Measurements from ENCODE around the gene ICAM4. TPM values are rescaled to one million over a fixed set of nuclear protein-coding genes. Genes with fewer than 3 reads are reported as not detected.

Gene ICAM4
- total and polyA plus RNA-seq, 2 of the 13 experiments (the other 11 are each of a cell fraction or from before 2014, with no cell fraction given), result 2.9 to 4.0 TPM

GRCh38 chr19:10332965-10333757 is 46.4 kb downstream of the ICAM4 start, which contains the start of gene RAVER1 (continued):
- TF ChIP-seq CSRNP2 (CRISPR knock-in tag; conservative IDR thresholded peaks at IDR 0.05; ENCODE audit: low read depth) (0 out of 2 replicates have a peak, but pooled peaks have one; percentile 33), ZNF772 (CRISPR knock-in tag; IDR thresholded peaks at IDR 0.05) (peak; percentile 95), CBX5 (CRISPR knock-in tag; IDR thresholded peaks at IDR 0.05; ENCODE audit: borderline replicate concordance) (no peak), ZNF317 (CRISPR knock-in tag; IDR thresholded peaks at IDR 0.05) (0 out of 2 replicates have a peak, but pooled peaks have one; percentile 21), GTF2F1 (IDR thresholded peaks at IDR 0.05; ENCODE audit: low read length) (no peak), ADNP (CRISPR knock-in tag; IDR thresholded peaks at IDR 0.05) (no peak), KDM5B (CRISPR knock-in tag; IDR thresholded peaks at IDR 0.05; ENCODE audit: borderline replicate concordance) (peak; percentile 52; the same call in 1 of the 2 replicates), CCAR2 (optimal IDR thresholded peaks at IDR 0.05; ENCODE audit: low read depth, low read length) (no peak), ZNF264 (CRISPR knock-in tag; IDR thresholded peaks at IDR 0.05) (no peak), IRF9 (CRISPR knock-in tag; IDR thresholded peaks at IDR 0.05; ENCODE audit: borderline replicate concordance) (peak; percentile 50; the same call in 1 of the 2 replicates), SP5 (CRISPR knock-in tag; IDR thresholded peaks at IDR 0.05; ENCODE audit: borderline replicate concordance, low read depth) (no peak), RAD51 (IDR thresholded peaks at IDR 0.05; ENCODE audit: borderline replicate concordance) (no peak), MAFG (CRISPR knock-in tag; IDR thresholded peaks at IDR 0.05) (no peak), ATF6 (CRISPR knock-in tag; conservative IDR thresholded peaks at IDR 0.05) (no peak), SATB2 (CRISPR knock-in tag; IDR thresholded peaks at IDR 0.05) (no peak), GATAD1 (CRISPR knock-in tag; IDR thresholded peaks at IDR 0.05) (peak; percentile 92), EED (CRISPR knock-in tag; IDR thresholded peaks at IDR 0.05) (0 out of 2 replicates have a peak, but pooled peaks have one; percentile 9)
- TF ChIP-seq, protein P1, sequence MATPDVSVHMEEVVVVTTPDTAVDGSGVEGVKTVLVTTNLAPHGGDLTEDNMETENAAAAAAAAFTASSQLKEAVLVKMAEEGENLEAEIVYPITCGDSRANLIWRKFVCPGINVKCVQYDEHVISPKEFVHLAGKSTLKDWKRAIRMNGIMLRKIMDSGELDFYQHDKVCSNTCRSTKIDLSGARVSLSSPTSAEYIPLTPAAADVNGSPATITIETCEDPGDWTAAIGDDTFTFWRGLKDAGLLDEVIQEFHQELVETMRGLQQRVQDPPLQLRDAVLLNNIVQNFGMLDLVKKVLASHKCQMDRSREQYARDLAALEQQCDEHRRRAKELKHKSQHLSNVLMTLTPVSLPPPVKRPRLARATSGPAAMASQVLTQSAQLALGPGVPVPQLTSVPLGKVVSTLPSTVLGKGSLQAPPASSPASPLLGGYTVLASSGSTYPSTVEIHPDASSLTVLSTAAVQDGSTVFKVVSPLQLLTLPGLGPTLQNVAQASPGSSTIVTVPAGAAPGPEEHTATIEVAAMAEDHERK (CRISPR knock-in tag; IDR thresholded peaks at IDR 0.05; ENCODE audit: low read depth), result peak; percentile 36; the same call in 1 of the 2 replicates
- TF ChIP-seq, protein P2, sequence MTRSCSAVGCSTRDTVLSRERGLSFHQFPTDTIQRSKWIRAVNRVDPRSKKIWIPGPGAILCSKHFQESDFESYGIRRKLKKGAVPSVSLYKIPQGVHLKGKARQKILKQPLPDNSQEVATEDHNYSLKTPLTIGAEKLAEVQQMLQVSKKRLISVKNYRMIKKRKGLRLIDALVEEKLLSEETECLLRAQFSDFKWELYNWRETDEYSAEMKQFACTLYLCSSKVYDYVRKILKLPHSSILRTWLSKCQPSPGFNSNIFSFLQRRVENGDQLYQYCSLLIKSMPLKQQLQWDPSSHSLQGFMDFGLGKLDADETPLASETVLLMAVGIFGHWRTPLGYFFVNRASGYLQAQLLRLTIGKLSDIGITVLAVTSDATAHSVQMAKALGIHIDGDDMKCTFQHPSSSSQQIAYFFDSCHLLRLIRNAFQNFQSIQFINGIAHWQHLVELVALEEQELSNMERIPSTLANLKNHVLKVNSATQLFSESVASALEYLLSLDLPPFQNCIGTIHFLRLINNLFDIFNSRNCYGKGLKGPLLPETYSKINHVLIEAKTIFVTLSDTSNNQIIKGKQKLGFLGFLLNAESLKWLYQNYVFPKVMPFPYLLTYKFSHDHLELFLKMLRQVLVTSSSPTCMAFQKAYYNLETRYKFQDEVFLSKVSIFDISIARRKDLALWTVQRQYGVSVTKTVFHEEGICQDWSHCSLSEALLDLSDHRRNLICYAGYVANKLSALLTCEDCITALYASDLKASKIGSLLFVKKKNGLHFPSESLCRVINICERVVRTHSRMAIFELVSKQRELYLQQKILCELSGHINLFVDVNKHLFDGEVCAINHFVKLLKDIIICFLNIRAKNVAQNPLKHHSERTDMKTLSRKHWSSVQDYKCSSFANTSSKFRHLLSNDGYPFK (CRISPR knock-in tag; IDR thresholded peaks at IDR 0.05; ENCODE audit: borderline replicate concordance), result peak; percentile 94
